Gastrocnemius medialis (tissue), 4 donors: ENCODE measurements around the gene LRRC2. TPM values are rescaled to one million over a fixed set of nuclear protein-coding genes. Genes with fewer than 3 reads are reported as not detected.

Experiments
- ATAC-seq, 2 donors: fragments of 150-250 bp; one replicate each; pipeline ENCODE4 v1.9.1; 2016
- DNase-seq, 2 donors: peaks; one replicate each; pipeline ENCODE4 v3.0.0-alpha.2; 2019
- H3K27ac ChIP-seq, 4 donors: fragments of 200-600 bp; sonication (generic); 1 replicate in 1 of 4; 2 replicates in 3 of 4; pipeline ENCODE4 v1.5.1; 2016 to 2018; ENCODE audit warnings: mild to moderate bottlenecking in 2 of 4, moderate library complexity in 1 of 4
- H3K27me3 ChIP-seq, 3 donors: fragments of 200-600 bp; sonication (generic) in 2 of 3; 1 replicate in 1 of 3; 2 replicates in 2 of 3; pipeline versions ENCODE4 v1.5.1 to v1.6.0; 2016 to 2019; ENCODE audit warnings: mild to moderate bottlenecking in 1 of 3, moderate library complexity in 1 of 3
- H3K36me3 ChIP-seq, 2 donors: fragments of 200-600 bp; sonication (generic) in 1 of 2; one replicate each; pipeline ENCODE4 v1.5.1; 2017 to 2018
- H3K4me1 ChIP-seq, 2 donors: fragments of 200-600 bp; sonication (generic) in 1 of 2; one replicate each; pipeline ENCODE4 v1.5.1; 2016 to 2017; ENCODE audit warnings: mild to moderate bottlenecking in 2 of 2
- H3K4me3 ChIP-seq, 4 donors: fragments of 200-600 bp; sonication (generic) in 3 of 4; 1 replicate in 1 of 4; 2 replicates in 3 of 4; pipeline ENCODE4 v1.5.1; 2016 to 2019; ENCODE audit warnings: mild to moderate bottlenecking in 2 of 4
- H3K9me3 ChIP-seq, 3 donors: fragments of 200-600 bp; sonication (generic) in 2 of 3; 1 replicate in 1 of 3; 2 replicates in 2 of 3; pipeline ENCODE4 v1.5.1; 2016 to 2019
- POLR2A ChIP-seq, 2 donors: fragments of 450-650 bp; IDR thresholded peaks; one replicate each; pipeline ENCODE4 v1.6.1; 2017; ENCODE audit warnings: antibody characterized with exemption in 2 of 2, mild to moderate bottlenecking in 2 of 2, moderate library complexity in 2 of 2
- in situ Hi-C, 4 donors: fragments of 200-750 bp; cut with MboI; loops; one replicate each; pipeline versions ENCODE4 v1.15.0 to v1.8.0; 2017; ENCODE audit warnings: low sequenced_read_pairs in 4 of 4
- intact Hi-C: fragments of 100-400 bp; cut with DNase I; formaldehyde crosslinking; loops from one replicate; pipeline ENCODE4 v1.15.1; 2023; ENCODE audit warnings: low total_unique reads
- total RNA-seq, 4 donors: library from RNA; depleted of rRNA; stranded (reverse); fragments of >200 nt; gene quantifications; one replicate each; pipeline versions ENCODE4 v1.1.0 to v1.2.3, GENCODE V29; 2016
- TF ChIP-seq, protein P1 (sequence below), 5 experiments: fragments of 450-650 bp in 3 of 5; fragments of 200-600 bp in 2 of 5; sonication (generic) in 2 of 5; IDR thresholded peaks in 4 of 5; conservative IDR thresholded peaks in 1 of 5; 1 replicate in 4 of 5; 2 replicates in 1 of 5; pipeline ENCODE4 v1.5.1; 2016 to 2019; ENCODE audit warnings: antibody characterized with exemption in 5 of 5, mild to moderate bottlenecking in 3 of 5, moderate library complexity in 3 of 5

LRRC2 gene
- total RNA-seq, 4 donors from 2014 or later: 72.7 to 103 (median 92.1) TPM

DNA sequence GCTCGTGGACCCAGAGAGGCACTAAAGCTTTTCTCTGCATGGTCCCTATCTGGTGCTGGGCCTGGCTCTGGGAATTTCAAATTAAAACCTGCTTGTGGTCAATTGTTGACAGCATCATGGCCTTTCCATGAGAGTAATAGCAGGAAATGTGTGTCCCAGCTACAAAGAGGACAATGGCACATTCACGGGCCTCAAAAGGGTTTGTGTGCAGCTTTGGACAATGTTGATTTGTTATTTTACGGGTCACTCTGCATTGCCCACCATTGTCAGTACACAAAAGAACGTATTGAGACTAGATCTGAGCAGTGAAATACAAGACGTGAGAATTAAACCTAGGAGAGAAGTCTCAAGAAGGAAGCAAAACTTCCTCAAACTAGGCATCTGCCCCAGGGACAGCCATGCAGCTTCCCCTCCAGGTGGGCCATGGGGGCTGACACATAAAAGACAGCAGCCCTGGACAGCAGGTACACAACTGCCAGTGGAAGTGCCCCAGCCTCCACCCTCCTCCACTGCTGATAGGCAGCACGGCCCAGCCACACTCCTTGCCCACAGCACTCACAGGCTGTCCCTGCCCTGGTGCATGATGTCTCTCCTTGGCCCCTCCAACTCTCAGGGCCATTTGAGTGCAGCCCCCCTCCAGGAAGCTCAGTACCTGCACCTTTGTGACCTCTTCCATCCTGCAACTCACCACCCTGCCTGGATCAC, 85.5 kb downstream of the LRRC2 start:
- in situ Hi-C loops (loop anchor here in 3 of 4 donors (5.0 to 10.0 kb wide), 3 partner anchors 147 to 157 kb away; no protein-coding TSS in a partner anchor), intact Hi-C loops (no loop called here)
- TF ChIP-seq, protein P1, sequence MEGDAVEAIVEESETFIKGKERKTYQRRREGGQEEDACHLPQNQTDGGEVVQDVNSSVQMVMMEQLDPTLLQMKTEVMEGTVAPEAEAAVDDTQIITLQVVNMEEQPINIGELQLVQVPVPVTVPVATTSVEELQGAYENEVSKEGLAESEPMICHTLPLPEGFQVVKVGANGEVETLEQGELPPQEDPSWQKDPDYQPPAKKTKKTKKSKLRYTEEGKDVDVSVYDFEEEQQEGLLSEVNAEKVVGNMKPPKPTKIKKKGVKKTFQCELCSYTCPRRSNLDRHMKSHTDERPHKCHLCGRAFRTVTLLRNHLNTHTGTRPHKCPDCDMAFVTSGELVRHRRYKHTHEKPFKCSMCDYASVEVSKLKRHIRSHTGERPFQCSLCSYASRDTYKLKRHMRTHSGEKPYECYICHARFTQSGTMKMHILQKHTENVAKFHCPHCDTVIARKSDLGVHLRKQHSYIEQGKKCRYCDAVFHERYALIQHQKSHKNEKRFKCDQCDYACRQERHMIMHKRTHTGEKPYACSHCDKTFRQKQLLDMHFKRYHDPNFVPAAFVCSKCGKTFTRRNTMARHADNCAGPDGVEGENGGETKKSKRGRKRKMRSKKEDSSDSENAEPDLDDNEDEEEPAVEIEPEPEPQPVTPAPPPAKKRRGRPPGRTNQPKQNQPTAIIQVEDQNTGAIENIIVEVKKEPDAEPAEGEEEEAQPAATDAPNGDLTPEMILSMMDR (IDR thresholded peaks at IDR 0.05 in 4 of 5, conservative IDR thresholded peaks at IDR 0.05 in 1 of 5): no peak
- no peak for TF ChIP-seq POLR2A (IDR thresholded peaks at IDR 0.05)
- no peak for ATAC-seq
- Histone ChIP-seq H3K4me1 (no peaks in the 10 kb centered on the region), H3K27me3 (no peaks in the 10 kb centered on the region), H3K4me3 (no peak overlapping the region), H3K9me3 (no peaks in the 10 kb centered on the region), H3K27ac (no peak overlapping the region), H3K36me3 (no peaks in the 10 kb centered on the region)
- DNase-seq: no peak

DNA sequence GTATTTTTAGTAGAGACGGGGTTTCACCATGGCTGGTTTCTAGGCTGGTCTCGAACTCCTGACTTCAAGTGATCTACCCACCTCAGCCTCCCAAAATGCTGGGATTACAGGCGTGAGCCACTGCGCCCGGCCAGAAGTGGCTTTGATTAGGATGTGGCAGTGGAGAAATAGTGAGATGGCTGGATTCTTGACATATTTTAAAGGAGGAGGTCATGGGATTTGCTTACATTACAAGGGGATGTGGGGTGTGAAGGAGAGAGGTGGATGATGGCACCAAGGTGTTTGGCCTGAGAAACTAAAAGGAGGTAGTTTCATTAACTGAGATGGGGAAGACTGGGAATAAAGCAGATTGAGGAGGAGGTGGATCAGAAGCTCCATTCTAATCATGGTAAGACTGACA, 86.4 kb downstream of the LRRC2 start:
- Histone ChIP-seq H3K27ac (no peak overlapping the region), H3K9me3 (no peaks in the 10 kb centered on the region), H3K36me3 (no peaks in the 10 kb centered on the region), H3K27me3 (no peaks in the 10 kb centered on the region), H3K4me1 (no peaks in the 10 kb centered on the region), H3K4me3 (no peak overlapping the region)
- intact Hi-C loops: no loop called here
- DNase-seq: no peak
- in situ Hi-C loops: loop anchor here in 3 of 4 donors (5.0 to 10.0 kb wide), 3 partner anchors 148 to 158 kb away; no protein-coding TSS in a partner anchor
- TF ChIP-seq POLR2A (IDR thresholded peaks at IDR 0.05): no peak
- TF ChIP-seq, protein P1 (IDR thresholded peaks at IDR 0.05 in 4 of 5, conservative IDR thresholded peaks at IDR 0.05 in 1 of 5): no peak
- ATAC-seq: no peak

DNA sequence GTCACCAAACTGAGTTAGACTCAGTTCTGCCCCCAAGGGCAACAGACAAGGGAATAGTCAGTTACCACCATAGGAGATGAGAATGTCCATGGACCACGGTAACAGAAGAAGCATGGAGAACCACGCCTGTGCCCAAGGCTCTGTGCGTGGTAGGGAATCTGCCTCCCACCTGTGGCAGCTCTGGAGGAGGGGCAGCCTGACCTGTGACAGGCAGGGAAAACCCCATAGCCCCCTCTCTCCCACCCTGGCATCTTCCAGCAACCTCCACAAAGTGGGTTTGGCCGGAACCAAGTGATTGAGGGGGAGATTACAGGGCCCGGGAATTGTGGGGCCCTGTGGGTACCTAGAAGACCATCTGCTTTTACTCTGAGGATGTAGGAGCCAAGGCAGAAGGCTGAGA, 87.1 kb downstream of the LRRC2 start:
- Histone ChIP-seq H3K36me3 (no peaks in the 10 kb centered on the region), H3K27me3 (no peaks in the 10 kb centered on the region), H3K9me3 (no peaks in the 10 kb centered on the region), H3K27ac (no peak overlapping the region), H3K4me3 (no peak overlapping the region), H3K4me1 (no peaks in the 10 kb centered on the region)
- no peak for DNase-seq
- ATAC-seq: no peak
- intact Hi-C loops: no loop called here
- in situ Hi-C loops: no loop called here
- no peak for TF ChIP-seq POLR2A (IDR thresholded peaks at IDR 0.05)
- TF ChIP-seq, protein P1 (IDR thresholded peaks at IDR 0.05 in 4 of 5, conservative IDR thresholded peaks at IDR 0.05 in 1 of 5): no peak

DNA sequence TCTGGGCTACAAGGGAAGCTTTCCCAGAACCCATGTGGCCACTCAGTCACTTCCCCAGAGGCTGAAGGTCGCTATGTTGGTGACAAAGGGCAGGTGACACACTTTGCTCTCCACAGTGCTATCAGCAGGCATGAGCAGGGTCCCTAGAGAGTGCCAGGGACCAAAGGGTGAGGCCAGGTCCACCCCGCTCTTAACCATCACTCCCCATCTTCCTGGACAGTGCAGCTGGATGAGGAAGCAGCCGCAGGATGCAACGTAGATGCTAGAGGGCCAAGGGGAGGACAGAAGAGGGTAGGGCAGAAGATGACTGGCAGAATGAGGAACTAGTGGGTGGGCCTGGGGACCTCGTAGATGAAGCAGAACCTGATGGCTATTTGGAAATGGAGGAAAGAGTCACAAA, 87.8 kb downstream of the LRRC2 start:
- DNase-seq (no peak), ATAC-seq (no peak)
- intact Hi-C loops (no loop called here), in situ Hi-C loops (no loop called here)
- Histone ChIP-seq H3K27me3 (no peaks in the 10 kb centered on the region), H3K27ac (no peak overlapping the region), H3K4me3 (no peak overlapping the region), H3K4me1 (no peaks in the 10 kb centered on the region), H3K9me3 (no peaks in the 10 kb centered on the region), H3K36me3 (no peaks in the 10 kb centered on the region)
- TF ChIP-seq, protein P1 (IDR thresholded peaks at IDR 0.05 in 4 of 5, conservative IDR thresholded peaks at IDR 0.05 in 1 of 5): no peak
- TF ChIP-seq POLR2A (IDR thresholded peaks at IDR 0.05): no peak
